Measurements from ENCODE around the gene TMEM225B. TPM values are rescaled to one million over a fixed set of nuclear protein-coding genes. Genes with fewer than 3 reads are reported as not detected.

The TMEM225B gene
- total and polyA plus RNA-seq, 2 of the 4 experiments (the other 2 are of a cell fraction): 0.32 to 0.54 TPM

Other genes with a start within 250 kb of the TMEM225B start
- gene ARPC1B, start 223.5 kb upstream of the TMEM225B start, total RNA-seq (2012; rRNA removed): 243 and 351 TPM in 2 replicates
- 488 and 548 TPM in 2 replicates for gene ARPC1B, start 223.5 kb upstream of the TMEM225B start, polyA plus RNA-seq (2012; rRNA removed)
- 40.3 and 124 TPM in 2 replicates for gene PDAP1, start 189.7 kb upstream of the TMEM225B start, total RNA-seq (2012; rRNA removed)
- 123 and 193 TPM in 2 replicates for gene PDAP1, start 189.7 kb upstream of the TMEM225B start, polyA plus RNA-seq (2012; rRNA removed)
- 72.6 and 111 TPM in 2 replicates for gene BUD31, start 189.3 kb upstream of the TMEM225B start, total RNA-seq (2012; rRNA removed)
- gene BUD31, start 189.3 kb upstream of the TMEM225B start, polyA plus RNA-seq (2012; rRNA removed): 94.2 and 97.2 TPM in 2 replicates
- 2.2 and 2.8 TPM in 2 replicates for gene PTCD1, start 159.5 kb upstream of the TMEM225B start, total RNA-seq (2012; rRNA removed)
- 4.0 and 4.7 TPM in 2 replicates for gene PTCD1, start 159.5 kb upstream of the TMEM225B start, polyA plus RNA-seq (2012; rRNA removed)
- gene CPSF4, start 159.3 kb upstream of the TMEM225B start, total RNA-seq (2012; rRNA removed): 23.8 and 23.9 TPM in 2 replicates
- gene CPSF4, start 159.3 kb upstream of the TMEM225B start, polyA plus RNA-seq (2012; rRNA removed): 38.5 and 44.9 TPM in 2 replicates
- 559 and 1,184 TPM in 2 replicates for gene ATP5MF, start 132.1 kb upstream of the TMEM225B start, total RNA-seq (2012; rRNA removed)
- gene ATP5MF, start 132.1 kb upstream of the TMEM225B start, polyA plus RNA-seq (2012; rRNA removed): 1,472 and 2,029 TPM in 2 replicates
- gene ZNF789, start 125.4 kb upstream of the TMEM225B start, total RNA-seq (2012; rRNA removed): 4.2 and 4.8 TPM in 2 replicates
- 7.4 and 8.9 TPM in 2 replicates for gene ZNF789, start 125.4 kb upstream of the TMEM225B start, polyA plus RNA-seq (2012; rRNA removed)
- gene ZNF394, start 98.0 kb upstream of the TMEM225B start, total RNA-seq (2012; rRNA removed): 22.8 and 24.7 TPM in 2 replicates
- gene ZNF394, start 98.0 kb upstream of the TMEM225B start, polyA plus RNA-seq (2012; rRNA removed): 10.7 and 10.9 TPM in 2 replicates
- 15.8 and 16.3 TPM in 2 replicates for gene ZKSCAN5, start 93.6 kb upstream of the TMEM225B start, total RNA-seq (2012; rRNA removed)
- 5.4 and 5.5 TPM in 2 replicates for gene ZKSCAN5, start 93.6 kb upstream of the TMEM225B start, polyA plus RNA-seq (2012; rRNA removed)
- 5.9 and 10.3 TPM in 2 replicates for gene FAM200A, start 46.2 kb upstream of the TMEM225B start, total RNA-seq (2012; rRNA removed)
- gene FAM200A, start 46.2 kb upstream of the TMEM225B start, polyA plus RNA-seq (2012; rRNA removed): 4.5 and 6.0 TPM in 2 replicates
- gene ZNF655, start 39.6 kb upstream of the TMEM225B start, total RNA-seq (2012; rRNA removed): 49.6 and 56.4 TPM in 2 replicates
- gene ZNF655, start 39.6 kb upstream of the TMEM225B start, polyA plus RNA-seq (2012; rRNA removed): 47.9 and 54.7 TPM in 2 replicates
- gene ZSCAN25, start 18.7 kb downstream of the TMEM225B start, total RNA-seq (2012; rRNA removed): 9.0 and 9.2 TPM in 2 replicates
- 6.2 TPM in 2 replicates for gene ZSCAN25, start 18.7 kb downstream of the TMEM225B start, polyA plus RNA-seq (2012; rRNA removed)
- gene CYP3A5, start 81.7 kb downstream of the TMEM225B start, total RNA-seq (2012; rRNA removed): not detected in 2 replicates
- gene CYP3A5, start 81.7 kb downstream of the TMEM225B start, polyA plus RNA-seq (2012; rRNA removed): not detected in 2 replicates
- not detected in 2 replicates for gene CYP3A7, start 136.9 kb downstream of the TMEM225B start, total RNA-seq (2012; rRNA removed)
- not detected in 2 replicates for gene CYP3A7, start 136.9 kb downstream of the TMEM225B start, polyA plus RNA-seq (2012; rRNA removed)
- not detected in 2 replicates for gene CYP3A4, start 185.9 kb downstream of the TMEM225B start, total RNA-seq (2012; rRNA removed)
- not detected in 2 replicates for gene CYP3A4, start 185.9 kb downstream of the TMEM225B start, polyA plus RNA-seq (2012; rRNA removed)
- not detected in 2 replicates for gene CYP3A43, start 229.7 kb downstream of the TMEM225B start, total RNA-seq (2012; rRNA removed)
- gene CYP3A43, start 229.7 kb downstream of the TMEM225B start, polyA plus RNA-seq (2012; rRNA removed): not detected in 2 replicates

Data from IMR-90 (cell line).